Memory B cell (primary cell): ENCODE results near the gene TREML1.

Source experiments
- ATAC-seq: fragments of 150-1000 bp; cut with Tn5 transposase; 2 replicates; pipeline ENCODE4 v1.10.0; 2021; ENCODE audit warnings: low read depth, mild to moderate bottlenecking, moderate library complexity
- DNase-seq, 2 donors: peaks; one replicate each; pipeline ENCODE4 v3.0.0; 2022; ENCODE audit warnings: low spot score in 2 of 2
- H3K27ac Mint-ChIP-seq: one replicate; pipeline ENCODE4 v1.8.0; 2022; ENCODE audit warnings: mild to moderate bottlenecking, moderate library complexity, mixed read lengths
- H3K27me3 Mint-ChIP-seq: one replicate; pipeline ENCODE4 v1.8.0; 2022; ENCODE audit warnings: mixed read lengths
- H3K36me3 Mint-ChIP-seq: one replicate; pipeline ENCODE4 v1.8.0; 2022; ENCODE audit warnings: mild to moderate bottlenecking, mixed read lengths
- H3K4me1 Mint-ChIP-seq: one replicate; pipeline ENCODE4 v1.8.0; 2022; ENCODE audit warnings: mixed read lengths
- H3K4me3 Mint-ChIP-seq: one replicate; pipeline ENCODE4 v1.8.0; 2022; ENCODE audit warnings: mild to moderate bottlenecking, moderate library complexity, mixed read lengths
- H3K9me3 Mint-ChIP-seq: one replicate; pipeline ENCODE4 v1.8.0; 2022; ENCODE audit warnings: mixed read lengths

TREML1 gene

GRCh38 chr6:41187924-41188886 lies 34.1 kb upstream of the TREML1 start:
- peaks cover 2% of the 10 kb centered on the region for H3K9me3 Mint-ChIP-seq
- H3K36me3 Mint-ChIP-seq: peaks cover 19% of the 10 kb centered on the region
- no peaks in the 10 kb centered on the region for H3K27me3 Mint-ChIP-seq
- DNase-seq (no peak), ATAC-seq (no peak)
- peaks cover 23% of the 10 kb centered on the region for H3K4me1 Mint-ChIP-seq
- H3K27ac Mint-ChIP-seq: no peak overlapping the region
- H3K4me3 Mint-ChIP-seq: no peak overlapping the region

- H3K4me3 Mint-ChIP-seq: peak overlapping the region; percentile 45
Measured at GRCh38 chr6:41186031-41186562, 31.9 kb upstream of the TREML1 start.

GRCh38 chr6:41184761-41185160 lies 30.6 kb upstream of the TREML1 start:
- H3K27ac Mint-ChIP-seq: peak overlapping the region; percentile 84
- no peak overlapping the region for H3K4me3 Mint-ChIP-seq
- H3K36me3 Mint-ChIP-seq: peaks cover 4% of the 10 kb centered on the region
- DNase-seq (no peak), ATAC-seq (no peak)
- peaks cover 29% of the 10 kb centered on the region for H3K4me1 Mint-ChIP-seq
- H3K27me3 Mint-ChIP-seq: no peaks in the 10 kb centered on the region
- no peaks in the 10 kb centered on the region for H3K9me3 Mint-ChIP-seq

More at GRCh38 chr6:41186031-41186562, 31.9 kb upstream of the TREML1 start:
- peaks cover 29% of the 10 kb centered on the region for H3K4me1 Mint-ChIP-seq
- no peaks in the 10 kb centered on the region for H3K27me3 Mint-ChIP-seq
- peaks cover 2% of the 10 kb centered on the region for H3K9me3 Mint-ChIP-seq
- ATAC-seq (peak; percentile 43), DNase-seq (no peak)
- peak overlapping the region; percentile 61 for H3K27ac Mint-ChIP-seq
- peaks cover 9% of the 10 kb centered on the region for H3K36me3 Mint-ChIP-seq

DNA sequence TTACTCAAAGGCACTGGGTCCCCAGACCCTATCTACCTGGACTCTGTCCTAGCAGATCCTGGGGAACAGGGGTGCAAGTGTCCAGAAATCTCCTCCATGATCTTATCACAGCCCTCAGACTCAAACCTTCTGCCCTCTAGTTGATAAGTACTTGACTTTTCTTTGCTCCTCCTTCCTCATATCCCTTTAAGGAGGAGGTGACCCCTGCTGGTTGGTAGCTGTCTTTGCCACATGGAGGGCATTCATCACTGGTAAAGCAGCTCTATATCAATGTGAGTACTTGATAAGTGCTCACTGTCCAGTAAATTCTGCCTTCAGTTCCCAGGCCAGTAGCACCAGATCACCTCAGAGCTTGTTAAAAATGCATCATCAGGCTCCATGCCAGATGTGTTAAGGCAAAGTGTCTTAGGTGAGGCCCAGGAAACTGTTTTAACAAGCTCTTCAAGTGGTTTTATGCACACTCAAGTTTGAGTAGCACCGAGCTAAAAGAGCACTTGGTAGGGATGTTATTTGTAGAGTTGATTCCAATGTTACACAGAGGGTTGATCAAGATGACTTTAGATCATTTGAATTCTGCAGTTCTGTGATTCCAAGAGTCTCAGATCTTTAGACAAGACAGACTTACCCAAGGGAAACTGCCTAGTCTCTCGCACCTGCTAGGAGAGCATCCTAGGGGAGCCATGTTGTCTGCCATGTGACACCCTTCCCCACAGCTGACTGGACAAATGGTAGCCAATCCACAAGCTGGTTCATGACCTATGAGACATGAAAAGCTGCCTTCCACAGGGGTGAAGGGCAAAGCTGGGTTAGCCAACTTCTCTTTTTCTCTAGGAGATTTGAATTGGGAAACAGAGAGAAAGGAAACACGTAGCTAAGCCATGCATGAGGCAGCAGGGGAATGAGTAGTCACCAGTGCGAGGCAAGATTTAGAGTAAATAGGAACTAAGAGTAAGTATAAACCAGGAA lies 28.2 kb upstream of the TREML1 start:
- peaks cover 25% of the 10 kb centered on the region for H3K4me1 Mint-ChIP-seq
- H3K4me3 Mint-ChIP-seq: no peak overlapping the region
- peak overlapping the region; percentile 7 for H3K27ac Mint-ChIP-seq
- ATAC-seq (peak; percentile 88), DNase-seq (peak in 1 of 2 donors; percentile 42)
- peaks cover 2% of the 10 kb centered on the region for H3K27me3 Mint-ChIP-seq
- no peaks in the 10 kb centered on the region for H3K9me3 Mint-ChIP-seq
- H3K36me3 Mint-ChIP-seq: no peaks in the 10 kb centered on the region

DNA sequence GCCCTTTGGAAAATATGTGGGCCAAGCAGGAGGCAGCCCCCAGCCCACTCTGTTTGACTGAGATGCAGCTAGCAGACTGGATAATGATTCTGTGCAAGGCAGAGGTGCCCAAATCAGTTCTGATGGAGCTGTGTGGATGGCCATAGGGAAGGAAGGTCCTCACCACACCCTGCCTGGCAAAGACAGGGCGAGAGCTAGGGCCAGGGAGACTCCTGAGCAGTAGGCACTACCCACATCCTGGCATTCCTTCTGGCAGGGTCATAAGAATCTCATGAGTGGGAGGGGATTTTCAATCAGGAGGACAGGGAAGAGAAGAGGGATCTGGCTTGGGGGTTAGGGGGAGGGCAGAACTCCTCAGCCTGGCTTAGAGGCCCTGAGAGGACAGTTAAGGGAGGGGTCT lies 27.4 kb upstream of the TREML1 start:
- no peak for ATAC-seq
- Mint-ChIP-seq H3K36me3 (no peaks in the 10 kb centered on the region), H3K4me3 (no peak overlapping the region), H3K27me3 (peaks cover 2% of the 10 kb centered on the region), H3K27ac (no peak overlapping the region), H3K9me3 (no peaks in the 10 kb centered on the region), H3K4me1 (peaks cover 25% of the 10 kb centered on the region)
- DNase-seq: no peak

DNA sequence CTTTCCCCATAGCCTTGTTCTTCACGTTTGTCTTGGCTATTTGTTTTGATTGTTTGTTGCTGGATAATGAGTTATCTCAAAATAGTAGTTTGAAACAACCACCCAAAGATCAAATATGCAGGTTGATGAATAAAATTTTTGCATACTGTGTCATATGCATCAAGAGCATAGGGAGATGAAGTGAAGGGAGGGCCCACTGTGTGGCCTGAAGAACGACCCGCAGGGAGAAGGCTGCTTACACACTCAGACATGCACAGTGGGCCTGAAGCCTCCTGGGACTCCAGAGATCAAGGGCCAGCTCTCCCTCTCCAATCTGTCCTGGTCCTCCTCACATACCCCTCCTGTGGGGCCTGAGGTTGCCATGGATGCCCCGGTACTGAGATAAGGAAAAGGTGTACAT lies 25.0 kb upstream of the TREML1 start:
- Mint-ChIP-seq H3K4me3 (no peak overlapping the region), H3K27ac (no peak overlapping the region), H3K36me3 (no peaks in the 10 kb centered on the region), H3K27me3 (peaks cover 2% of the 10 kb centered on the region), H3K9me3 (no peaks in the 10 kb centered on the region), H3K4me1 (peaks cover 12% of the 10 kb centered on the region)
- DNase-seq: no peak
- no peak for ATAC-seq

GRCh38 chr6:41177695-41178094 lies 23.5 kb upstream of the TREML1 start:
- H3K4me3 Mint-ChIP-seq: no peak overlapping the region
- H3K9me3 Mint-ChIP-seq: no peaks in the 10 kb centered on the region
- DNase-seq: no peak
- H3K27ac Mint-ChIP-seq: no peak overlapping the region
- H3K4me1 Mint-ChIP-seq: peaks cover 8% of the 10 kb centered on the region
- ATAC-seq: no peak
- H3K27me3 Mint-ChIP-seq: peaks cover 2% of the 10 kb centered on the region
- no peaks in the 10 kb centered on the region for H3K36me3 Mint-ChIP-seq

GRCh38 chr6:41177287-41177686 lies 23.1 kb upstream of the TREML1 start:
- no peak overlapping the region for H3K4me3 Mint-ChIP-seq
- H3K27me3 Mint-ChIP-seq: peaks cover 2% of the 10 kb centered on the region
- no peak for DNase-seq
- ATAC-seq: no peak
- no peaks in the 10 kb centered on the region for H3K9me3 Mint-ChIP-seq
- H3K36me3 Mint-ChIP-seq: no peaks in the 10 kb centered on the region
- H3K27ac Mint-ChIP-seq: peak overlapping the region; percentile 2
- peaks cover 6% of the 10 kb centered on the region for H3K4me1 Mint-ChIP-seq

- Mint-ChIP-seq H3K4me3 (no peak overlapping the region), H3K4me1 (peaks cover 3% of the 10 kb centered on the region), H3K9me3 (no peaks in the 10 kb centered on the region), H3K27ac (no peak overlapping the region), H3K36me3 (no peaks in the 10 kb centered on the region), H3K27me3 (peaks cover 2% of the 10 kb centered on the region)
- ATAC-seq (no peak), DNase-seq (no peak)
Measured at GRCh38 chr6:41176189-41176588, 22.0 kb upstream of the TREML1 start.

GRCh38 chr6:41175084-41175483 lies 20.9 kb upstream of the TREML1 start:
- Mint-ChIP-seq H3K27me3 (peaks cover 2% of the 10 kb centered on the region), H3K36me3 (no peaks in the 10 kb centered on the region), H3K4me1 (peaks cover 3% of the 10 kb centered on the region), H3K27ac (no peak overlapping the region), H3K4me3 (no peak overlapping the region), H3K9me3 (no peaks in the 10 kb centered on the region)
- ATAC-seq (no peak), DNase-seq (no peak)

GRCh38 chr6:41174610-41175009 lies 20.5 kb upstream of the TREML1 start:
- H3K27ac Mint-ChIP-seq: no peak overlapping the region

GRCh38 chr6:41171908-41172307 lies 17.8 kb upstream of the TREML1 start:
- DNase-seq (no peak), ATAC-seq (no peak)
- no peaks in the 10 kb centered on the region for H3K9me3 Mint-ChIP-seq
- H3K36me3 Mint-ChIP-seq: no peaks in the 10 kb centered on the region
- no peak overlapping the region for H3K4me3 Mint-ChIP-seq
- peaks cover 5% of the 10 kb centered on the region for H3K27me3 Mint-ChIP-seq
- H3K4me1 Mint-ChIP-seq: no peaks in the 10 kb centered on the region
- H3K27ac Mint-ChIP-seq: no peak overlapping the region

More at GRCh38 chr6:41174610-41175009, 20.5 kb upstream of the TREML1 start:
- H3K4me1 Mint-ChIP-seq: peaks cover 3% of the 10 kb centered on the region
- no peaks in the 10 kb centered on the region for H3K9me3 Mint-ChIP-seq
- H3K36me3 Mint-ChIP-seq: no peaks in the 10 kb centered on the region
- ATAC-seq (peak; percentile 41), DNase-seq (no peak)
- H3K4me3 Mint-ChIP-seq: no peak overlapping the region
- peaks cover 2% of the 10 kb centered on the region for H3K27me3 Mint-ChIP-seq

- Mint-ChIP-seq H3K4me3 (no peak overlapping the region), H3K27me3 (peaks cover 8% of the 10 kb centered on the region), H3K27ac (no peak overlapping the region), H3K4me1 (no peaks in the 10 kb centered on the region), H3K9me3 (no peaks in the 10 kb centered on the region), H3K36me3 (no peaks in the 10 kb centered on the region)
- ATAC-seq (no peak), DNase-seq (no peak)
Measured at GRCh38 chr6:41170547-41171160, 16.5 kb upstream of the TREML1 start.
